SK-N-MC (cell line): ENCODE results near the gene PCDHGB2.
A peak's percentile ranks its signal among the peaks of the same experiment; 100 is the strongest.
"Not testable (repeated sequence)": the region's sequence is repeated elsewhere in the genome, so short reads cannot be mapped to it uniquely, and the experiment has no call there.

Source experiments
- DNase-seq: peaks from one replicate; pipeline ENCODE4 v3.0.0-alpha.2; 2011; ENCODE audit warnings: low read depth, low spot score
- H3K27ac ChIP-seq: fragments of 200-600 bp; sonication (generic); 2 replicates; pipeline ENCODE4 v1.5.1; 2016; ENCODE audit warnings: mixed run types
- H3K36me3 ChIP-seq: fragments of 200-600 bp; sonication (generic); 2 replicates; pipeline ENCODE4 v1.6.1; 2017; ENCODE audit warnings: antibody characterized with exemption, low read length, mixed read lengths; ENCODE audit not compliant: insufficient read depth
- H3K4me3 ChIP-seq: fragments of 200-600 bp; sonication (generic); 2 replicates; pipeline ENCODE4 v1.5.1; 2016
- H3K9ac ChIP-seq: fragments of 200-600 bp; sonication (generic); 2 replicates; pipeline ENCODE4 v1.8.0; 2017; ENCODE audit warnings: mixed run types, mixed read lengths; ENCODE audit not compliant: insufficient read length
- H3K9me3 ChIP-seq: fragments of 200-600 bp; sonication (generic); 2 replicates; pipeline ENCODE4 v1.6.1; 2017; ENCODE audit warnings: low read depth, mild to moderate bottlenecking, antibody characterized with exemption, low read length, moderate library complexity, mixed read lengths
- EZH2 ChIP-seq: fragments of 200-600 bp; sonication (generic); IDR thresholded peaks from one replicate; pipeline ENCODE4 v1.6.1; 2017; ENCODE audit warnings: antibody characterized with exemption
- FOXP2 ChIP-seq: optimal IDR thresholded peaks from 2 replicates; pipeline ENCODE3; 2011; ENCODE audit warnings: mild to moderate bottlenecking, moderate library complexity; ENCODE audit not compliant: insufficient read depth; ENCODE audit errors: extremely low read length, control extremely low read depth
- POLR2AphosphoS5 ChIP-seq: IDR thresholded peaks from 2 replicates; pipeline ENCODE4 v1.6.1; 2012; ENCODE audit warnings: mild to moderate bottlenecking, low read depth, low read length, borderline replicate concordance

Gene PCDHGB2

DNA sequence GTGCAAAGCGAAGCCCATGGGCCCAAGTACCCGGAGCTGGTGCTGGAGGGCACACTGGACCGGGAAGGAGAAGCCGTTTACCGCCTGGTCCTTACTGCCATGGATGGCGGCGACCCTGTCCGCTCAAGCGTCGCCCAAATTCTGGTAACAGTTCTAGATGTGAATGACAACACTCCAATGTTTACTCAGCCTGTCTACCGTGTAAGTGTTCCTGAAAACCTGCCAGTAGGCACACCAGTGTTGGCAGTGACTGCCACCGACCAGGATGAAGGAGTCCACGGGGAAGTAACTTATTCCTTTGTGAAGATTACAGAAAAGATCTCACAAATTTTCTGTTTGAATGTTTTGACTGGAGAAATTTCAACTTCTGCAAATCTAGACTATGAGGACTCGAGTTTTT lies 14.8 kb downstream of the PCDHGB2 start:
- Histone ChIP-seq H3K36me3 (no peaks in the 10 kb centered on the region), H3K27ac (no peak overlapping the region), H3K9ac (no peak overlapping the region), H3K9me3 (no peaks in the 10 kb centered on the region), H3K4me3 (no peak overlapping the region)
- DNase-seq: no peak
- TF ChIP-seq FOXP2 (no peak), POLR2AphosphoS5 (no peak), EZH2 (no peak)

DNA sequence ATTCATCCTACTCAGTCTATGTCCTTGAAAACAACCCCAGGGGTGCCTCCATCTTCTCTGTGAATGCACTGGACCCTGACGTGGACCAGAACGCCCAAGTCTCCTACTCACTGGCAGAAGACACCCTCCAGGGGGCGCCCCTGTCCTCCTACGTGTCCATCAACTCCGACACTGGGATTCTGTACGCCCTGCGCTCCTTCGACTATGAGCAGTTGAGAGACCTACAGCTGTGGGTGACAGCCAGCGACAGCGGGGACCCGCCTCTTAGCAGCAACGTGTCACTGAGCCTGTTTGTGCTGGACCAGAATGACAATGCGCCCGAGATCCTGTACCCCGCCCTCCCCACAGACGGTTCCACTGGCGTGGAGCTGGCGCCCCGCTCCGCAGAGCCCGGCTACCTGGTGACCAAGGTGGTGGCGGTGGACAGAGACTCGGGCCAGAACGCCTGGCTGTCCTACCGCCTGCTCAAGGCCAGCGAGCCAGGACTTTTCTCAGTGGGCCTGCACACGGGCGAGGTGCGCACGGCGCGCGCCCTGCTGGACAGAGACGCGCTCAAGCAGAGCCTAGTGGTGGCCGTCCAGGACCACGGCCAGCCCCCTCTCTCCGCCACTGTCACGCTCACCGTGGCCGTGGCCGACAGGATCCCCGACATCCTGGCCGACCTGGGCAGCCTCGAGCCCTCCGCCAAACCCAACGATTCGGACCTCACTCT lies 15.8 kb downstream of the PCDHGB2 start:
- not testable (repeated sequence) for DNase-seq, H3K36me3 ChIP-seq, H3K9ac ChIP-seq, H3K27ac ChIP-seq, H3K4me3 ChIP-seq, H3K9me3 ChIP-seq

DNA sequence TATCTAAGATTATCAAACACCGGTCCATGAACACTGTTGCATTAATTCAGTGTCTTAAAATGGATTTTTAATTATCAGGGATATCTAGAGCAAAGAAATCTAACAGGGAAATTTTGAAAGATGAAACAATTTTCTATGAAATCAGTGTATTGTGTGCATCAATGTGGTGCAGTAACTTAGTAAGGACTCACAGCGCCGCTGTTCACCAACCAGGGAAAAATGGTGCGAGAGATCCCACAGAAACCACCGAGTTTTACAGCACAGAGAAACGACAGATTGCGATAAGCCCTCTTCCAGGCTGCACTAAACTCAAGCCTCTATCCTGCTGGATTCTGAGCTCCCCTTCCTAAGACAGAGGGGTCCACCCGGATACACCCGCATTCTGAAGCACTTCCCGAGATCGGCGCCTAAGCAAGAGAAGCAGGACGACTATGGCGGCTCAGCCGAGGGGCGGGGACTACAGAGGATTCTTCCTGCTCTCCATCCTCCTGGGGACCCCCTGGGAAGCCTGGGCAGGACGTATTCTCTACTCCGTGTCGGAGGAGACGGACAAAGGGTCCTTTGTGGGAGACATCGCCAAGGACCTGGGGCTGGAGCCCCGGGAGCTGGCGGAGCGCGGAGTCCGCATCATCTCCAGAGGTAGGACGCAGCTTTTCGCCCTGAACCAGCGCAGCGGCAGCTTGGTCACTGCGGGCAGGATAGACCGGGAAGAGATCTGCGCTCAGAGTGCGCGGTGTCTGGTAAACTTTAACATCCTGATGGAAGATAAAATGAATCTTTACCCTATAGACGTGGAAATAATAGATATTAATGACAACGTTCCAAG lies 22.9 kb downstream of the PCDHGB2 start, which contains the start of gene PCDHGA7:
Gene PCDHGA7 (plus strand): TSS at position 274 of the 826 bp plus-strand sequence. CDS start 158 bp downstream, at position 432.
- TF ChIP-seq FOXP2 (no peak), POLR2AphosphoS5 (no peak), EZH2 (no peak)
- H3K4me3 ChIP-seq: peak within 1 kb of the TSS; percentile 76
- H3K36me3 ChIP-seq: no peaks in the 10 kb centered on the region
- no peaks in the 10 kb centered on the region for H3K9me3 ChIP-seq
- no peak within 1 kb of the TSS for H3K27ac ChIP-seq
- peak within 1 kb of the TSS; percentile 68 for H3K9ac ChIP-seq
- DNase-seq: no peak

DNA sequence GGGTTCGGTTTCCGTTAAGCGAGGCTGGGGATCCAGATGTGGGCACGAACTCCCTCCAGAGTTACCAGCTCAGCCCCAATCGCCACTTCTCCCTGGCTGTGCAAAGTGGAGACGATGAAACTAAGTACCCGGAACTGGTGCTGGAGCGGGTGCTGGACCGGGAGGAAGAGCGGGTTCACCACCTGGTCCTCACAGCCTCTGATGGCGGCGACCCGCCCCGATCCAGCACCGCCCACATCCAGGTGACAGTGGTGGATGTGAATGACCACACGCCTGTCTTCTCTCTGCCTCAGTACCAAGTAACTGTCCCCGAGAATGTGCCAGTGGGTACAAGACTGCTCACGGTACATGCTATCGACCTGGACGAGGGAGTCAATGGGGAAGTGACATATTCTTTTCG lies 23.6 kb downstream of the PCDHGB2 start:
- no peak for DNase-seq
- Histone ChIP-seq H3K4me3 (peak overlapping the region; percentile 76), H3K9me3 (no peaks in the 10 kb centered on the region), H3K9ac (no peak overlapping the region), H3K36me3 (no peaks in the 10 kb centered on the region), H3K27ac (no peak overlapping the region)
- TF ChIP-seq FOXP2 (no peak), EZH2 (no peak), POLR2AphosphoS5 (no peak)

DNA sequence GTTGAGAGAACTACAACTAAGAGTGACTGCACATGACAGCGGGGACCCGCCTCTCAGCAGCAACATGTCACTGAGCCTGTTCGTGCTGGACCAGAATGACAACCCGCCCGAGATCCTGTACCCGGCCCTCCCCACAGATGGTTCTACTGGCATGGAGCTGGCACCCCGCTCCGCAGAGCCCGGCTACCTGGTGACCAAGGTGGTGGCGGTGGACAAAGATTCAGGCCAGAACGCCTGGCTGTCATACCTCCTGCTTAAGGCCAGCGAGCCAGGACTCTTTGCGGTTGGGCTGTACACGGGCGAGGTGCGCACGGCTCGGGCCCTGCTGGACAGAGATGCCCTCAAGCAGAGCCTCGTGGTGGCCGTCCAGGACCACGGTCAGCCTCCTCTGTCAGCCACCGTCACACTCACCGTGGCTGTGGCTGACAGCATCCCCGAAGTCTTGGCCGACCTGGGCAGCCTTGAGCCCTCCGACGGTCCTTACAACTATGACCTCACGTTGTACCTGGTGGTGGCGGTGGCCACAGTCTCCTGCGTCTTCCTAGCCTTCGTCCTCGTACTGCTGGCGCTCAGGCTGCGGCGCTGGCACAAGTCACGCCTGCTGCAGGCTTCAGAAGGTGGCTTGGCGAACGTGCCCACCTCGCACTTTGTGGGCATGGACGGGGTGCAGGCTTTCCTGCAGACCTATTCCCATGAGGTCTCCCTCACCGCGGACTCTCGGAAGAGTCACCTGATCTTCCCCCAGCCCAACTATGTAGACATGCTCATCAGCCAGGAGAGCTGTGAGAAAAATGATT lies 24.9 kb downstream of the PCDHGB2 start:
- no peak overlapping the region for H3K4me3 ChIP-seq
- H3K36me3 ChIP-seq: no peaks in the 10 kb centered on the region
- H3K27ac ChIP-seq: no peak overlapping the region
- H3K9me3 ChIP-seq: no peaks in the 10 kb centered on the region
- no peak for TF ChIP-seq EZH2
- TF ChIP-seq POLR2AphosphoS5: no peak
- TF ChIP-seq FOXP2: no peak
- DNase-seq: no peak
- H3K9ac ChIP-seq: no peak overlapping the region

DNA sequence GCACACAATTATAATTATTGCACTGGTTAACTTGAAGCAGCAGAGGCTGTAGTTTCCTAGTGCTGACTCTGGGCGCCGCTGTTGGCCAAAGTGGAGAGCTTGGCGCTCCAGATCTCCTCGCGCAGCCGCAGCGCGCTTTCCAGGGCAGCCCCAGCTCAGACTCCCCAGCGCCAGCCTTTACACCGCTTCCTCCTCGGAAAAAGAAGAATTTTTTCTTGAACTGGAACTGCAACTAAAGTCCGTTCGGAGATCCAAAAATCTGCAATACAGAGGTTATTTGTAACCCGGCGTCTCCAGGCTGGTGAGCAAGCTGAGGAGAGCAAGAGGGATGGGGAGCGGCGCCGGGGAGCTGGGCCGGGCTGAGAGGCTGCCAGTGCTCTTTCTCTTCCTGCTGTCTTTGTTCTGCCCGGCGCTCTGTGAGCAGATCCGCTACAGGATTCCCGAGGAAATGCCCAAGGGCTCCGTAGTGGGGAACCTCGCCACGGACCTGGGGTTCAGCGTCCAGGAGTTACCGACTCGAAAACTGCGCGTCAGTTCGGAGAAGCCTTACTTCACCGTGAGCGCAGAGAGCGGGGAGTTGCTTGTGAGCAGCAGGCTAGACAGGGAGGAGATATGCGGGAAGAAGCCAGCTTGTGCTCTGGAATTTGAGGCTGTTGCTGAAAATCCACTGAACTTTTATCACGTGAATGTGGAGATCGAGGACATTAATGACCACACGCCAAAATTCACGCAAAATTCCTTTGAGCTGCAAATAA lies 27.9 kb downstream of the PCDHGB2 start, which contains the start of gene PCDHGB4:
Gene PCDHGB4 (plus strand): TSS at position 142 of the 755 bp plus-strand sequence. CDS start 187 bp downstream, at position 329.
- not testable (repeated sequence) for H3K9ac ChIP-seq, H3K36me3 ChIP-seq, H3K4me3 ChIP-seq, H3K27ac ChIP-seq, DNase-seq, H3K9me3 ChIP-seq

DNA sequence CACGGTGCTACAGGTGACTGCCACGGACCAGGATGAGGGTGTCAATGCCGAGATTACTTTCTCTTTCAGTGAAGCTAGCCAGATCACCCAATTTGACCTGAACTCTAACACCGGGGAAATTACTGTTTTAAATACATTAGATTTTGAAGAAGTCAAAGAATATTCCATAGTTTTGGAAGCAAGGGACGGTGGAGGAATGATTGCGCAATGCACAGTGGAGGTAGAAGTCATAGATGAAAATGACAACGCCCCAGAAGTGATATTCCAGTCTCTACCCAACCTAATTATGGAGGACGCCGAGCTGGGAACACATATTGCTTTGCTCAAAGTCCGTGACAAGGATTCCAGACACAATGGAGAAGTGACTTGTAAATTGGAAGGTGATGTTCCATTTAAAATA lies 28.9 kb downstream of the PCDHGB2 start:
- TF ChIP-seq FOXP2 (no peak), EZH2 (no peak), POLR2AphosphoS5 (no peak)
- Histone ChIP-seq H3K27ac (no peak overlapping the region), H3K36me3 (no peaks in the 10 kb centered on the region), H3K9ac (no peak overlapping the region), H3K4me3 (no peak overlapping the region), H3K9me3 (no peaks in the 10 kb centered on the region)
- DNase-seq: no peak
